Epithelial cell of esophagus (primary cell): ENCODE data around the gene SS18L1.

Experiments
- DNase-seq: peaks from one replicate; pipeline ENCODE4 v3.0.0; 2010; ENCODE audit warnings: low read depth
- H3K4me3 ChIP-seq: 2 replicates; pipeline ENCODE4 v1.5.1; 2011; ENCODE audit warnings: mild to moderate bottlenecking, low read length, control low read depth
- TF ChIP-seq, protein P1 (sequence below): IDR thresholded peaks from 2 replicates; pipeline ENCODE4 v1.5.1; 2011; ENCODE audit warnings: low read depth, mild to moderate bottlenecking, low read length, control low read depth, inconsistent platforms; ENCODE audit not compliant: insufficient read depth; ENCODE audit errors: missing control alignments

Gene SS18L1

GRCh38 chr20:62160253-62160652, 16.7 kb downstream of the SS18L1 start:
- TF ChIP-seq, protein P1, sequence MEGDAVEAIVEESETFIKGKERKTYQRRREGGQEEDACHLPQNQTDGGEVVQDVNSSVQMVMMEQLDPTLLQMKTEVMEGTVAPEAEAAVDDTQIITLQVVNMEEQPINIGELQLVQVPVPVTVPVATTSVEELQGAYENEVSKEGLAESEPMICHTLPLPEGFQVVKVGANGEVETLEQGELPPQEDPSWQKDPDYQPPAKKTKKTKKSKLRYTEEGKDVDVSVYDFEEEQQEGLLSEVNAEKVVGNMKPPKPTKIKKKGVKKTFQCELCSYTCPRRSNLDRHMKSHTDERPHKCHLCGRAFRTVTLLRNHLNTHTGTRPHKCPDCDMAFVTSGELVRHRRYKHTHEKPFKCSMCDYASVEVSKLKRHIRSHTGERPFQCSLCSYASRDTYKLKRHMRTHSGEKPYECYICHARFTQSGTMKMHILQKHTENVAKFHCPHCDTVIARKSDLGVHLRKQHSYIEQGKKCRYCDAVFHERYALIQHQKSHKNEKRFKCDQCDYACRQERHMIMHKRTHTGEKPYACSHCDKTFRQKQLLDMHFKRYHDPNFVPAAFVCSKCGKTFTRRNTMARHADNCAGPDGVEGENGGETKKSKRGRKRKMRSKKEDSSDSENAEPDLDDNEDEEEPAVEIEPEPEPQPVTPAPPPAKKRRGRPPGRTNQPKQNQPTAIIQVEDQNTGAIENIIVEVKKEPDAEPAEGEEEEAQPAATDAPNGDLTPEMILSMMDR, result no peak
- DNase-seq, result no peak
- H3K4me3 ChIP-seq, result no peak overlapping the region

DNA sequence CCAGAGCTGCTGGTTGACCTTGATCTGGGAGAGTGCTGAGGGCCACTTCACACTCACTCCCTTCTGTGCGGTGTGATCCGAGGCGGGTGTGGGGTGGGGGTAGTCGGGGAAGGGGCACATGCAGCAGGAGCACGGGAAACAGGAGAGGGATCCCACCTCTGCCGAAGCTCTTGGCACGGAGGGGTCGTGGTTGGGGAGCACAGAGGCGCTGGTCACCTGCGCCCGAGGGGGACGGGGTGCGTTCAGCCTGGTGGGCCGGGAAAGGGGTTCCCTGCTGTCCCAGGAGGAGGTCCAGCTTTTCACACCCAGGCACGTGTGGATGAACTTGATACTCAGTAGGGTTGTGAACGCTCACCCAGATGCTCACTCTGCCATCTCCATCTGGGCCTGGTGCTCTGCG, 17.3 kb downstream of the SS18L1 start:
- H3K4me3 ChIP-seq, result no peak overlapping the region
- DNase-seq, result no peak
- TF ChIP-seq, protein P1, result no peak

- DNase-seq, result peak; percentile 87
- no peak overlapping the region for H3K4me3 ChIP-seq
Observed at GRCh38 chr20:62161347-62161746, 17.8 kb downstream of the SS18L1 start.

GRCh38 chr20:62162765-62163484, 19.4 kb downstream of the SS18L1 start:
- TF ChIP-seq, protein P1, result no peak

More at GRCh38 chr20:62161347-62161746, 17.8 kb downstream of the SS18L1 start:
- TF ChIP-seq, protein P1, result no peak

GRCh38 chr20:62163485-62163865, 19.9 kb downstream of the SS18L1 start:
- DNase-seq, result no peak
- no peak overlapping the region for H3K4me3 ChIP-seq
- TF ChIP-seq, protein P1, result no peak

More at GRCh38 chr20:62162765-62163484, 19.4 kb downstream of the SS18L1 start:
- no peak overlapping the region for H3K4me3 ChIP-seq
- DNase-seq, result no peak

DNA sequence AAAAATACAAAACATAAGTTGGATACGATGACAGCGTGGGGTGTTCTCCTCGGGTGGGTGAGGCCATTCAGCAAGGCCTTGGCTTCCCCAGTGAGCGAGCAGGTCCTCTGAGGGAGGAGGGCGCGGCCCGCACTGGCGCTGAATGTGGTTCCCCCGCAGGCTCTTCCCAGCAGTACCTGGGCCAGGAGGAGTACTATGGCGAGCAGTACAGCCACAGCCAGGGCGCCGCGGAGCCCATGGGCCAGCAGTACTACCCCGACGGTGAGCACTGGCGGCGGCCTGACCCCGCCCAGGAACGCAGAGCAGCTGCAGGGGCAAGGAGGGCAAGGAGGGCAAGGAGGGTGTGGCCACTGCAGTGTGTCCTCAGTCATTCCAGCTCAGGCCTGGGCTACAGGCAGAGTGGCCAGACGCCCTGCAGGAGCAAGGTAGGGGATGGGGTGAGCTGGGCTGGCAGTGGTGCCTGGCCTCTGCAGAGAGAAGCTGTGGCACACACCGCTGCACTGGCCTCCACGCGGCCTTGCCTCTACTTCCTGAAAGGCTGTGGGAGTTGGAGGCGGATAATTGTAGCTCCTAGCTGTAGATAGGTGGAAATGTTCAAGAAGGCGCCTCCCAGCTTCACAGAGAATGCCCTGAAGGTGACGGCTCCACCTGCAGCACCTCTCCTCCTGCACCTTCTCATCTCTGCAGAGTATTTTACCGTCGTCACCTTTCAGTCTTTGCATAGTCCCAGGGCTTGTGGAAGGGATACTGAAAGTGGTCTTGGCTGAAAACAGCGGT, 20.6 kb downstream of the SS18L1 start:
- no peak for DNase-seq
- TF ChIP-seq, protein P1, result no peak
- no peak overlapping the region for H3K4me3 ChIP-seq
